OCI-LY1 (cell line): ENCODE measurements around the gene CMA1.
"Not testable (repeated sequence)": the region's sequence is repeated elsewhere in the genome, so short reads cannot be mapped to it uniquely, and the experiment has no call there.

ENCODE experiments used
- EZH2 ChIP-seq: fragments of 200-600 bp; sonication (generic), shearing (Covaris generic); IDR thresholded peaks from 2 replicates; pipeline ENCODE4 v1.8.0; 2017; ENCODE audit warnings: borderline replicate concordance, mixed run types, mild to moderate bottlenecking, antibody characterized with exemption, low read length, moderate library complexity, mixed read lengths
- TF ChIP-seq, protein P1 (sequence below): fragments of 200-600 bp; sonication (generic), shearing (Covaris generic); IDR thresholded peaks from 2 replicates; pipeline ENCODE4 v1.5.1; 2017; ENCODE audit warnings: mild to moderate bottlenecking, antibody characterized with exemption, low read length, moderate library complexity, mixed read lengths

DNA sequence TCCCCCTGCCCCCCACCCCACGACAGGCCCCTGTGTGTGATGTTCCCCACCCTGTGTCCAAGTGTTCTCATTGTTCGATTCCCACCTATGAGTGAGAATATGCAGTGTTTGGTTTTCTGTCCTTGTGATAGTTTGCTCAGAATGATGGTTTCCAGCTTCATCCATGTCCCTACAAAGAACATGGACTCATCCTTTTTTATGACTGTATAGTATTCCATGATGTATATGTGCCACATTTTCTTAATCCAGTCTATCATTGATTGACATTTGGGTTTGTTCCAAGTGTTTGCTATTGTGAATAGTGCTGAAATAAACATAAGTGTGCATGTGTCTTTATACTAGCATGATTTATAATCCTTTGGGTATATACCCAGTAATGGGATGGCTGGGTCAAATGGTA lies 37.6 kb downstream of the CMA1 start:
- TF ChIP-seq, protein P1, sequence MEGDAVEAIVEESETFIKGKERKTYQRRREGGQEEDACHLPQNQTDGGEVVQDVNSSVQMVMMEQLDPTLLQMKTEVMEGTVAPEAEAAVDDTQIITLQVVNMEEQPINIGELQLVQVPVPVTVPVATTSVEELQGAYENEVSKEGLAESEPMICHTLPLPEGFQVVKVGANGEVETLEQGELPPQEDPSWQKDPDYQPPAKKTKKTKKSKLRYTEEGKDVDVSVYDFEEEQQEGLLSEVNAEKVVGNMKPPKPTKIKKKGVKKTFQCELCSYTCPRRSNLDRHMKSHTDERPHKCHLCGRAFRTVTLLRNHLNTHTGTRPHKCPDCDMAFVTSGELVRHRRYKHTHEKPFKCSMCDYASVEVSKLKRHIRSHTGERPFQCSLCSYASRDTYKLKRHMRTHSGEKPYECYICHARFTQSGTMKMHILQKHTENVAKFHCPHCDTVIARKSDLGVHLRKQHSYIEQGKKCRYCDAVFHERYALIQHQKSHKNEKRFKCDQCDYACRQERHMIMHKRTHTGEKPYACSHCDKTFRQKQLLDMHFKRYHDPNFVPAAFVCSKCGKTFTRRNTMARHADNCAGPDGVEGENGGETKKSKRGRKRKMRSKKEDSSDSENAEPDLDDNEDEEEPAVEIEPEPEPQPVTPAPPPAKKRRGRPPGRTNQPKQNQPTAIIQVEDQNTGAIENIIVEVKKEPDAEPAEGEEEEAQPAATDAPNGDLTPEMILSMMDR, result not testable (repeated sequence)
- TF ChIP-seq EZH2, result not testable (repeated sequence)
